Measurements from ENCODE around the gene CPTP.
A peak's percentile ranks its signal among the peaks of the same experiment; 100 is the strongest.
"Not testable (repeated sequence)": the region's sequence is repeated elsewhere in the genome, so short reads cannot be mapped to it uniquely, and the experiment has no call there.

Gene CPTP

DNA sequence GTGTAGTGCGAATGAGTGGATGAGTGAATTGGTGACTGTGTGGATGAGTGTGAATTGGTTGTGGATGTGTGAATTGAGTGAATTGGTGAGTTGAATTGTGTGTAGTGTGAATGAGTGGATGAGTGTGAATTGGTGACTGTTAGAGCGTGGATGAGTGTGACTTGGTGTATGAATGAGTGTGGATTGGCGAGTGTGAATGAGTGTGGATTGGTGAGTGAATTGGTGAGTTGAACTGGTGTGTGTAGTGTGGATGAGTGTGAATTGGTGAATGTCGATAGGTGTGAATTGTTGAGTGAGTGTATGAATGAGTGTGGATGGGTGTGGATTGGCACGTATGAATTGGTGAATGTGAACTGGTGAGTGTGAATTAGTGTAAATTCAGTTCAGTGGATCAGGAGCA lies 42.7 kb downstream of the CPTP start:
- Mint-ChIP-seq H3K27ac (no peak overlapping the region), H3K9me3 (no peaks in the 10 kb centered on the region), H3K36me3 (peaks cover 2% of the 10 kb centered on the region), H3K4me3 (no peak overlapping the region), H3K27me3 (peaks cover 18% of the 10 kb centered on the region), H3K4me1 (peaks cover 24% of the 10 kb centered on the region)
- no peak for DNase-seq
- CTCF ChIA-PET: no interaction called here

DNA sequence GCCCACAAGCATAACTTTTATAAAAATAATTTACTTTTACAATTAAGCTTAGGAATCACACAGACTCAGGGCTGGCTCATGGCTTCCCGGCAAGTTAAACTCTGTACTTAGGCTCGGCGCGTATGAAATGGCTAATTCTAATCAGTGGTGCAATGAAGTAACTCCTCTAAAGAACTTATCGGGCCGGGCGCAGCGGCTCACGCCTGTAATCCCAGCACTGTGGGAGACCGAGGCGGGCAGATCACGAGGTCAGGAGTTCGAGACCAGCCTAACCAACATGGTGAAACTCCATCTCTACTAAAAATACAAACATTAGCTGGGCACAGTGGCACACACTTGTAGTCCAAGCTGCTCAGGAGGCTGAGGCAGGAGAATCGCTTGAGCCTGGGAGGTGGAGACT lies 45.5 kb downstream of the CPTP start:
- H3K9me3 Mint-ChIP-seq, H3K4me3 Mint-ChIP-seq, H3K27me3 Mint-ChIP-seq, H3K27ac Mint-ChIP-seq, H3K36me3 Mint-ChIP-seq, DNase-seq: not testable (repeated sequence)
- peaks cover 40% of the 10 kb centered on the region for H3K4me1 Mint-ChIP-seq
- CTCF ChIA-PET: interaction anchor here (4.1 kb wide), 1 partner anchor 18 kb away, joined by 21 read pairs; no protein-coding TSS in a partner anchor

DNA sequence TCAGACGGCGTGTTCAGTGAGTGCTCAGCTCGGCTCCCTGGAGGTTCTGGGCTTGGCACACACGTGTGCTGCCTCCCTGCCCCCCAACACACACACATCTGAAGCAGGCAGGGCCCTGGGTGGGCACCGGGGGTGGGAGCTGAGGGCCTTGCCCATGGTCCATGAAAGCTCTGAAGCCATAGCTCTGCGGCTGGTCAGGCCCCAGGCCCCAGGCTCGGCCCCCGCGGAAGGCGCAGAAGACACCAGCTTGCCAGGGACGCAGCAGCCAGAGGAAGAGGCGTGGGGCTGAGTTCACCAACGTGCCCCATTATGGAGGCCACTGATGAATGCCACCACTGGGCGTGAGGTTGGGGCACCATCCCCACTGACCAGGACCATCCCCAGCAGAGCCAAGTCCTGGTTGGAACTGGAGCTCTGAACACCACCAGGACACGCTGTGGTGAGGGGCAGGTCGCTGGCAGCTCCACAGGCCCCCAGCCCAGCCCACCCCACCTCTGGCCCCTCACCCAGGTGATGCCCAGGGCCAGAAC lies 46.2 kb downstream of the CPTP start:
- Mint-ChIP-seq H3K4me1 (peaks cover 44% of the 10 kb centered on the region), H3K9me3 (no peaks in the 10 kb centered on the region), H3K4me3 (no peak overlapping the region), H3K27ac (peak overlapping the region; percentile 55), H3K27me3 (no peaks in the 10 kb centered on the region), H3K36me3 (peaks cover 11% of the 10 kb centered on the region)
- CTCF ChIA-PET: interaction anchor here (0.8 to 4.1 kb wide), 11 partner anchors 17 to 379 kb away, joined by 3 to 21 read pairs (median 4); partner anchors contain the start of genes ATAD3A, CCNL2 and DVL1
- no peak for DNase-seq

DNA sequence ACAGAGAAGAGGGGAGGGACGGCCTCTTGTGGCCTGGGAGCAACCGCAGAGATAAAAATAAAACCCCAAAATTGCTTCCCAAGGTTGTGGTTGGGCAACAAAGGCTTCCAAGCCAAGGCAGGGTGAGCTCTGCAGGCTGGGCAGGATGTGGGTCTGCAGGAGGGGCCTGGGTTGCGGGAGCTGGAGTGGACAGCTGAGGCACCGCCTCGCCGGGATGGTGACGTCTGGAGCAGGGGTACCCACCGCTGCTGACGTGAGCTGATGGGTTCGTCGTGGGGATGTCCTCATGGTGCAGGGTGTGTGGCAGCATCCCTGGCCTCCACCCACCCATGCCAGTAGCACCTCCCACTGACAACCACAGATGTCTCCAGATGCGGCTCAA lies 46.8 kb downstream of the CPTP start:
- peak overlapping the region; percentile 55 for H3K27ac Mint-ChIP-seq
- H3K27me3 Mint-ChIP-seq: no peaks in the 10 kb centered on the region
- H3K9me3 Mint-ChIP-seq: no peaks in the 10 kb centered on the region
- CTCF ChIA-PET: interaction anchor here (0.7 to 4.1 kb wide), 16 partner anchors 8 to 380 kb away, joined by 3 to 21 read pairs (median 4); partner anchors contain the start of genes ATAD3A, CCNL2, DVL1 and ISG15
- DNase-seq: peak; percentile 84
- H3K36me3 Mint-ChIP-seq: peaks cover 11% of the 10 kb centered on the region
- H3K4me1 Mint-ChIP-seq: peaks cover 47% of the 10 kb centered on the region
- peak overlapping the region; percentile 26 for H3K4me3 Mint-ChIP-seq

DNA sequence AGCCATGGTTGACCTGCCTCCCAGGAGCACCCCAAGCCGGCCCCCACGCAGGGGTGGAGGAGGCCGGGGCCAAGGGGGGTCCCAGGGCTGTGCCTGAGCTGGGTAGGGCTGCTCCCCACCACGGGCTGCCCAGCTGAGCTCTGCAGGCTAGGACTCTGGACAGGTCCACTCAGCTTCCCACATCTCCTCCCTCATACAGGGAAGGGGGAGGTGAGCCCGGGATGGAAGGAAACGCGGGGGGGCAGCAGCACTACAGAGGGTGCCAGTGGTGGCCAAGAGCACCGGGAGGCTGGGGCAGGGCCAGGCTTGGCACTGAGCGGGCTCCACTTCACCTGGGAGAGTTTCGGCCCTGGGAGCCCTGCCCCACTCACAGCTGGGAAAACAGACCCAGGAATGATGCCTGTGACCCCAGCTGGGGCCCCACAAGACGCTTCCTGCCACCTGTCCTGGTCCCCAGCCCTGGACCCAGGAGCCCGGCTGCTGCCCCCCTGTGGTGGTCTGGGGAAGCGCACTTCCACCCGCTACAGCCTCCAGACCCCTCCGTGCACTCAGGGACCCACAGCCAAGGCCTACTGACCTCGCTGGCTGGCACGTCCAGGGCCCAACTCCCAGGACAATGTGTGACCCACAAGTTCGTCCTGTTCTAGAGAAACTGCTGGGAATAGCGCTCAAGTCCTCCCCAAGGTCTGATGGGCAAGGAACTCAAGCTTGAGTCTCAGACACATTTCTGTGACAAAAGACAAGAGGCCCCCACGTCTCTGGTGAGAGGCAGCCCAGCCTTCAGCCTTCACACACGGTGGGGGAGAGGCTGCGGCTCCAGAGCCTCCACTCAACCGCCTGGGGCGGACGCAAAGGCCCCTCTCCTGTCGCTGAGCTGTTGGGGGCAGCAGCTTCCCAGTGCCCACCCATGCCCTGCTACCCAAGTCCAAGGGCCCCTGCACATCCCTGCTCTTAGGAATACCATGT lies 47.4 kb downstream of the CPTP start:
- H3K4me3 Mint-ChIP-seq: peak overlapping the region; percentile 59
- H3K36me3 Mint-ChIP-seq: peaks cover 11% of the 10 kb centered on the region
- CTCF ChIA-PET: interaction anchor here (0.7 to 4.1 kb wide), 17 partner anchors 9 to 358 kb away, joined by 3 to 21 read pairs (median 4); partner anchors contain the start of genes ATAD3A, CCNL2, DVL1 and ISG15
- peak; percentile 86 for DNase-seq
- peak overlapping the region; percentile 64 for H3K27ac Mint-ChIP-seq
- no peaks in the 10 kb centered on the region for H3K9me3 Mint-ChIP-seq
- no peaks in the 10 kb centered on the region for H3K27me3 Mint-ChIP-seq
- H3K4me1 Mint-ChIP-seq: peaks cover 50% of the 10 kb centered on the region

DNA sequence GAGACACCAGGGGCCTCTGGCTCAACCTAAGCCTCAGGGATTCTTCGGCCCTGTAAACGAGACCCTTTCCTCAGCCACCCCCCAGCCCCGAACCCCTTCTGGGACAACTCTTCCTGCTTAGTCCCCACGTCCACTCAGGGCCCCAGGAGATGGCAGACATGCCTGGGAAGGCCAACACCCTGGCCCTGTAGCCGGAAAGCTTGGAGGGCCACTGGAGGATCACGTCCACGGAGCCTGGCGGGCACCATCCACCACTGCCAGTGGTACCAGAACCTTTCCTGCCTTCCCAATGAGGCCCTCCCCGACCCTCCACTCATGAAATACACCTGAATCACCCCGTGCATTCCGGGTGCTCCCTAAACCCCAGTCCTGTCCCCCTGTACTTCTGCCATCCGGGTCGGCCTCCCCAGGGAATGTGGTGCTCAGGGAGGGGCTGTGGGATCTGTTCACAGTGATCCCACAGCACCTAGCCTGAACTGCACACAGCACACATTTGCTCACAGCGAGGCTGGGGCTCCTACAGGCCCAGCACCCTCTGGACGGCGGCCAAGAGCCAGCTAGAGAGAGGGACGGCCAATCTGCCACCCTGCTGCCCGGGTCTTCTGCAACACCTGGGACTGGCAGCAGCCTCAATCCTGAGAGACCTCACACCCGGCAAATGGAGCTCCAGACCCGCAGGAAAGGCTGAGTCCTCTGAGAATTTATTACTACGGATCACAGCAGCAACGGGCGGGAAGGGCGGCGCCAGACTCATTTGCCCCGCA lies 48.6 kb downstream of the CPTP start:
- no peaks in the 10 kb centered on the region for H3K27me3 Mint-ChIP-seq
- H3K9me3 Mint-ChIP-seq: no peaks in the 10 kb centered on the region
- H3K4me3 Mint-ChIP-seq: peak overlapping the region; percentile 89
- H3K4me1 Mint-ChIP-seq: peaks cover 50% of the 10 kb centered on the region
- peaks cover 11% of the 10 kb centered on the region for H3K36me3 Mint-ChIP-seq
- CTCF ChIA-PET: interaction anchor here (0.7 to 4.1 kb wide), 4 partner anchors 21 to 68 kb away, joined by 4 to 21 read pairs (median 8); no protein-coding TSS in a partner anchor
- DNase-seq: no peak
- H3K27ac Mint-ChIP-seq: peak overlapping the region; percentile 73

DNA sequence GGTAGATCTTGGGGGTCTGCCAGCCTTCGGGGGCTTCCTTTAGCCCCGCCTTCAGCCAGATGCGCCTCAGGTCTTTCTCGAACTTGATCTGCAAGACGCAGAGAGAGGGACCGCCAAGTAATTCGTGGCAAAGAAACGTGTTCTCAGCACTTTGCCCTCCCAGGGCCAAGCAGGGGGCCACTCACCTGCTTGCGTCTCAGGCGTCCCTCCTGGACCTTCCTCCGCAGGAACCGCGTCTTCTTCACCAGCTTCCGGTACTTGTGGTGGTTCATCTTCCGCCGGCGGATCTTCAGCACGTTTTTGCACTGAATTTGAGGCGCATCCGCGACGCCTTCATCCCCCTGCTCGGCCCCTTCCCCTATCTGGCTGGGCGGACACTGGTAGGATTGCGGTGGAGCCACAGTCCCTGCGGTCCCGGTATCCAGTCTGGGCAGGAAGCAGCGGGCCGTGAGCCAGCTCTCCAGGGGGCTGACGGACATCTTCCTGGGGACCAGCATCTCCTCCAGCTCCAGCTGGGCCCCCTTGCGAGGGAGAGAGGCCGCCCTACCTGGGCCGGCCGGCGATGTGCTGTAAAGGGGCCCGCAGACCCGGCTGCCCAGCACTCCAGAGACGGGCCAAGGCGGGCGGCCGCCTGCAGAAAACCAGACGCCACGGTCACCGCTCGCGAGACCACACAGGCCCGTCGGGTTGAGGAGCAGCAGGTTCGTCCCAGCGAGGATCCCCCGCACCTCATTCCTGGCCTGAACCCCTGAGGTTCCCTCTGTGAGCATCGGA lies 49.4 kb downstream of the CPTP start:
- Mint-ChIP-seq H3K27ac (peak overlapping the region; percentile 79), H3K9me3 (no peaks in the 10 kb centered on the region), H3K4me1 (peaks cover 50% of the 10 kb centered on the region), H3K4me3 (peak overlapping the region; percentile 89), H3K36me3 (peaks cover 11% of the 10 kb centered on the region), H3K27me3 (no peaks in the 10 kb centered on the region)
- CTCF ChIA-PET: interaction anchor here (1.5 kb wide), 1 partner anchor 69 kb away, joined by 7 read pairs; no protein-coding TSS in a partner anchor
- DNase-seq: no peak

DNA sequence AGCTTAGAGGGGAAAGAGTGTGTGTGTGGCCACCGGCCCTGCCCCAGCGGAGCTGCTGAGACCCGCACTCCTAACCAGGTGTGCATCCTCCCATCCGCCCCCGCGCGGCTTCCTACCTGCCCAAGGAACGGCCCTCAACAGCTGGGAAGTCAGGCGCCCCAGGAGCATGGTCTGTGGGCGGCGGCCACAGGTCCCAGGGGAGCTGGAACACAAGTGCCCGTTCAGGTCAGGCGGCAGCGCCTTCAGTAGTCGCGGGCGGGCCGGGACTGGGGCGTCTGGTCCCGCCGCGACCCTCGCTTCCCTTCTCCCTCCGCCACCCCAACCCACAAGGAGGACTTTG lies 50.0 kb downstream of the CPTP start:
- Mint-ChIP-seq H3K4me3 (peak overlapping the region; percentile 89), H3K27me3 (no peaks in the 10 kb centered on the region), H3K36me3 (peaks cover 11% of the 10 kb centered on the region), H3K27ac (peak overlapping the region; percentile 79), H3K4me1 (peaks cover 50% of the 10 kb centered on the region), H3K9me3 (no peaks in the 10 kb centered on the region)
- no peak for DNase-seq
- CTCF ChIA-PET: interaction anchor here (1.2 to 1.5 kb wide), 3 partner anchors 60 to 253 kb away, joined by 3 to 7 read pairs (median 3); no protein-coding TSS in a partner anchor

DNA sequence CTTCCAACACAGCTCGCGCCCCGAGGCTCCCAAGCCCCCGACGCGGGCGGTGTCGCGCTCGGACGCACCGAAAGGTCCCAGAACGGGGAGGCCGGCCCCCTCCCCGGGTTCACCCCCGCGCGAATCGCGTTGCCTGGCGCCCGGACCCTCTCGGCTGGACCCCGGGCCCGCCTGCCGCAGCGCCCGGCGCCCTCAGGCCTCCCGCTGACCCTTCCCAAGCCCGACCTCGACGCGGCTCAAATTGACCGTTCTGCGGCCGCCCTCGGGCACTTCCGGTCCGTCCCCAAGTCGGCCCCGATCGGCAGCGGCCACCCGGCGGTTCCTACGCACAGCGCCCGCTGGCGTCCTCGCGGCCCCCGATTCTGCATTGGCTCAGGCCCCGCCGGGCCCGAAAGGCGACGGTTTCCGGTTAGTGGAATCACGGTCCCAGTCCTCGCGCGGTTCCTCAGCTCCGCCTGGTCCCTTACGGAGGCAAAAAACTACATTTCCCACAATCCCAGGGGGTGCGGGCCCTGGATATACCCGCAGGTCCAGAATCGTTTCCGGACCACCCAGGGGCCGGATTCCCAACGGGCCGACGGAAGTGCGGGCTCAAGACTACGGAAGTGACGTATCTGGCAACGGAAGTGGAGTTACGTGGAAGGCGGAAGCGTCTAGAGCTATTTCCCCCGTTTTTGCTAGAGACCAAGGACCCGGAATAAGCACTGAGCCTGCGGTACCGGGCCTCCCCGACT lies 50.5 kb downstream of the CPTP start, which contains the start of gene AURKAIP1:
TSS of gene AURKAIP1 (minus strand) at position 279 of the 734 bp plus-strand sequence. CDS start 451 bp downstream, outside the sequence.
- Mint-ChIP-seq H3K4me1 (peaks cover 48% of the 10 kb centered on the region), H3K27me3 (no peaks in the 10 kb centered on the region), H3K4me3 (peak within 1 kb of the TSS; percentile 89), H3K36me3 (peaks cover 11% of the 10 kb centered on the region), H3K9me3 (no peaks in the 10 kb centered on the region), H3K27ac (peak within 1 kb of the TSS; percentile 98)
- CTCF ChIA-PET: interaction anchor here (0.8 to 1.5 kb wide), 5 partner anchors 13 to 253 kb away, joined by 3 to 7 read pairs (median 3); no protein-coding TSS in a partner anchor
- peak; percentile 98 for DNase-seq

DNA sequence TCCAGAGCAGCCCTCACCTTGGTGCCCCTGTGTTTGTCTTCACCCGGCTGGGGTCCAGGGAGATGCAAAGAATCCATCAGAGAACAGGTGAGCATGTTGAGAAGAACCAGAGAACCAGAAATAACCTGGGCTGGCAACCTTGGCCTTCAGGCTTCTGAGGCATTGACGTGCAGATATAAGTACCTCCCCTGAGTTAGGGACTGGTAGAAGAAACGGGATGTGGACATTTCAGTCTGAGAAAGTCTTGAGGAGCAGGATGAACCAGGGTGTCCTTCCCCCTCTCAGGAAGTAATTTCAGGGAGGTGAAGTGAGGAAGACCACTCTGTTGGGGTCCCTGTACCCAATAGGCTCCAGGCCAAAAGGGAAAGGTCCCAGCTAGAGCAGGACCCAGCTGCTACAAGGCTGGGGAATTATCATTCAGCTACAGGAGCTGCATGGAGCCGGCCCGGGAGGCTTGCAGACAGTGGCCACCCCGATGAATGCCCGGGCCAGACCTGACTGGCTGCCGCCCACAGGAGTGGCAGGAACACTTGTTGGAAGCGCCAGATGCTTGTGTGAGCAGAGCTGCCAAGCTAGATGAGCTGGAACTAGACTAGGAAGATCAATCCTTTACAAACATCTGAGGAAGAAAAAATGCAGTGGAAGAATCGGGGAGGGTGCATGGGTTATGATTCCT lies 52.1 kb downstream of the CPTP start:
- peak overlapping the region; percentile 58 for H3K4me3 Mint-ChIP-seq
- peaks cover 11% of the 10 kb centered on the region for H3K36me3 Mint-ChIP-seq
- H3K9me3 Mint-ChIP-seq: no peaks in the 10 kb centered on the region
- peaks cover 32% of the 10 kb centered on the region for H3K4me1 Mint-ChIP-seq
- no peaks in the 10 kb centered on the region for H3K27me3 Mint-ChIP-seq
- CTCF ChIA-PET: no interaction called here
- no peak for DNase-seq
- H3K27ac Mint-ChIP-seq: peak overlapping the region; percentile 81

DNA sequence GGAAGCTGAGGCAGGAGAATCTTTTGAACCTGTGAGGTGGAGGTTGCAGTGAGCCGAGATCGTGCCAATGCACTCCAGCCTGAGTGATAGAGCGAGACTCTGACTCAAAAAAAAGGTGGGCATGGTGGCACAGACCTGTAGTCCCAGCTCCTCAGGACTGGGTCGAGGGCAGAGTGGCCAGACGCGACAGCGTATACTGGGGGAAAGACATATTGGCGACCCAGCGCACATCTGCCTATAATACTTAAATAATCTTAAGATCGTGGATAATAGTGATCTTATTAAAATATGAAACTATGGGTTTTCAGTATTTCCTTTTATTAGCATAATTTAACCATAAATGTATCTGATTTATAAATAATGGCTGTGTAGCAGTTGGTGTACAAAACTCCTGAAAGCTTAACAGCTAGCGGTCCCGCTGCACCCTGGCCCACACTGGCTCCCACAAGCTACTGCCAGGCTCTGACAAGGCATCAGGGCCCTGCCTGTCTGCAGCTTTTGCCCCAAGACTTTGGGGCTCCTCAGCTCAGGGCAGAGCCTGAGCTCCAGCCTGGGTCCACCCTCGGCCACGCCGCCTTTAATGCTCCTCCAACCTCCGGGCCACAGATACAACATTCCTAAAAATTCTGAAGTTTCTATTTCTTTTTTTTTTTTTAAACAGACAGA lies 53.1 kb downstream of the CPTP start:
- peaks cover 23% of the 10 kb centered on the region for H3K4me1 Mint-ChIP-seq
- no peaks in the 10 kb centered on the region for H3K27me3 Mint-ChIP-seq
- DNase-seq: no peak
- H3K27ac Mint-ChIP-seq: peak overlapping the region; percentile 37
- H3K9me3 Mint-ChIP-seq: no peaks in the 10 kb centered on the region
- CTCF ChIA-PET: interaction anchor here (1.2 kb wide), 1 partner anchor 25 kb away, joined by 3 read pairs; no protein-coding TSS in a partner anchor
- H3K36me3 Mint-ChIP-seq: peaks cover 10% of the 10 kb centered on the region
- H3K4me3 Mint-ChIP-seq: no peak overlapping the region

Measured in activated naive CD4-positive, alpha-beta T cell treated with anti-CD3 and anti-CD28 coated beads, Interleukin-2, amount 10 ng/mL, durations not matched to agents 7 days and 5 days (primary cell).